Non-pigmented ciliary epithelial cell (primary cell): ENCODE data around the gene RBX1.
A peak's percentile ranks its signal among the peaks of the same experiment; 100 is the strongest.

Experiments used
- DNase-seq: peaks from one replicate; pipeline ENCODE4 v3.0.0-alpha.2; 2010; ENCODE audit warnings: low read depth

The RBX1 gene

GRCh38 chr22:41022470-41023298, 71.5 kb downstream of the RBX1 start:
- peak; percentile 9 for DNase-seq
